Astrocyte (in vitro differentiated cells and primary cell): ENCODE results near the gene VAV1. TPM values are rescaled to one million over a fixed set of nuclear protein-coding genes. Genes with fewer than 3 reads are reported as not detected.
"Not testable (repeated sequence)": the region's sequence is repeated elsewhere in the genome, so short reads cannot be mapped to it uniquely, and the experiment has no call there.

Experiments used
- DNase-seq: peaks from one replicate; pipeline ENCODE4 v3.0.0-alpha.2; 2010; ENCODE audit warnings: low read depth
- FAIRE-seq: peaks from 2 replicates; lab custom pipeline; 2011; peaks lifted over from hg19 to GRCh38; lab: Jason Lieb, UNC
- H2AFZ ChIP-seq: 2 replicates; pipeline ENCODE4 v1.6.0; 2012; ENCODE audit warnings: low read depth, low read length, inconsistent platforms
- H3K27ac ChIP-seq: 2 replicates; pipeline ENCODE4 v1.5.1; 2011; ENCODE audit warnings: low read depth, low read length, inconsistent platforms
- H3K27me3 ChIP-seq: 2 replicates; pipeline ENCODE4 v1.6.0; 2011; ENCODE audit warnings: low read length, inconsistent platforms; ENCODE audit not compliant: insufficient read depth
- H3K36me3 ChIP-seq: 2 replicates; pipeline ENCODE4 v1.5.1; 2011; ENCODE audit warnings: low read length, inconsistent platforms; ENCODE audit not compliant: insufficient read depth
- H3K4me1 ChIP-seq: 2 replicates; pipeline ENCODE4 v1.5.1; 2011; ENCODE audit warnings: low read length, inconsistent platforms; ENCODE audit not compliant: insufficient read depth
- H3K4me2 ChIP-seq: 2 replicates; pipeline ENCODE4 v1.6.0; 2012; ENCODE audit warnings: low read length, inconsistent platforms
- H3K4me3 ChIP-seq: 2 replicates; pipeline ENCODE4 v1.5.1; 2011; ENCODE audit warnings: low read depth, mild to moderate bottlenecking, low read length, inconsistent platforms; ENCODE audit not compliant: insufficient read depth
- H3K79me2 ChIP-seq: 2 replicates; pipeline ENCODE4 v1.6.0; 2012; ENCODE audit warnings: mild to moderate bottlenecking, low read length, inconsistent platforms; ENCODE audit not compliant: insufficient read depth
- H3K9ac ChIP-seq: 2 replicates; pipeline ENCODE4 v1.6.0; 2012; ENCODE audit warnings: mild to moderate bottlenecking, low read length, inconsistent platforms
- H3K9me3 ChIP-seq: 2 replicates; pipeline ENCODE4 v1.5.1; 2012; ENCODE audit warnings: low read depth, mild to moderate bottlenecking, low read length, inconsistent platforms; ENCODE audit not compliant: insufficient read depth
- H4K20me1 ChIP-seq: 2 replicates; pipeline ENCODE4 v1.6.0; 2012; ENCODE audit warnings: low read length, inconsistent platforms; ENCODE audit not compliant: insufficient read depth
- H3K27ac Mint-ChIP-seq: one replicate; pipeline ENCODE4 v1.8.0; 2021; ENCODE audit warnings: mild to moderate bottlenecking, mixed read lengths; ENCODE audit not compliant: unreplicated experiment
- H3K27me3 Mint-ChIP-seq: one replicate; pipeline ENCODE4 v1.8.0; 2021; ENCODE audit warnings: low read depth, mixed read lengths; ENCODE audit not compliant: unreplicated experiment
- H3K36me3 Mint-ChIP-seq: one replicate; pipeline ENCODE4 v1.8.0; 2021; ENCODE audit warnings: low read depth, mixed read lengths; ENCODE audit not compliant: unreplicated experiment
- H3K4me1 Mint-ChIP-seq: one replicate; pipeline ENCODE4 v1.8.0; 2021; ENCODE audit warnings: low read depth, mixed read lengths; ENCODE audit not compliant: unreplicated experiment
- H3K4me3 Mint-ChIP-seq: one replicate; pipeline ENCODE4 v1.8.0; 2021; ENCODE audit warnings: mild to moderate bottlenecking, moderate library complexity, mixed read lengths; ENCODE audit not compliant: unreplicated experiment
- H3K9me3 Mint-ChIP-seq: one replicate; pipeline ENCODE4 v1.8.0; 2021; ENCODE audit warnings: mild to moderate bottlenecking, mixed read lengths; ENCODE audit not compliant: unreplicated experiment
- CTCF ChIP-seq: IDR thresholded peaks from 2 replicates; pipeline ENCODE4 v1.5.1; 2011; ENCODE audit warnings: low read depth, mild to moderate bottlenecking, inconsistent platforms, low read length, moderate library complexity; ENCODE audit not compliant: insufficient read depth
- EZH2 ChIP-seq: IDR thresholded peaks from 2 replicates; pipeline ENCODE4 v1.6.1; 2012; ENCODE audit warnings: mild to moderate bottlenecking, low read length, inconsistent platforms; ENCODE audit not compliant: insufficient read depth
- total RNA-seq: library from RNA; stranded (reverse); gene quantifications from 2 replicates; pipeline ENCODE4 v1.2.1, GENCODE V29; 2021

Gene VAV1
- total RNA-seq, 1 donor from 2014 or later: not detected

GRCh38 chr19:6828698-6829633 is 56.5 kb downstream of the VAV1 start:
- FAIRE-seq (no peak), DNase-seq (no peak)
- Histone ChIP-seq H3K4me3 (no peak overlapping the region), H3K4me2 (no peak overlapping the region), H4K20me1 (no peaks in the 10 kb centered on the region), H3K4me1 (no peaks in the 10 kb centered on the region), H3K36me3 (no peaks in the 10 kb centered on the region), H3K27ac (no peak overlapping the region), H2AFZ (no peak overlapping the region), H3K79me2 (no peaks in the 10 kb centered on the region), H3K27me3 (no peaks in the 10 kb centered on the region), H3K9me3 (peaks cover 5% of the 10 kb centered on the region), H3K9ac (no peak overlapping the region)
- Mint-ChIP-seq H3K36me3 (no peaks in the 10 kb centered on the region), H3K9me3 (peaks cover 27% of the 10 kb centered on the region), H3K27me3 (peaks cover 2% of the 10 kb centered on the region), H3K4me3 (no peak overlapping the region), H3K4me1 (no peaks in the 10 kb centered on the region), H3K27ac (no peak overlapping the region)
- TF ChIP-seq CTCF: no peak
- TF ChIP-seq EZH2: no peak

GRCh38 chr19:6829829-6830228 is 57.3 kb downstream of the VAV1 start:
- not testable (repeated sequence) for H3K4me1 ChIP-seq, H3K4me1 Mint-ChIP-seq, H3K27ac Mint-ChIP-seq, H3K9ac ChIP-seq, H3K27me3 ChIP-seq, H3K36me3 Mint-ChIP-seq, H3K4me3 Mint-ChIP-seq, H3K27ac ChIP-seq, FAIRE-seq, H3K27me3 Mint-ChIP-seq, H4K20me1 ChIP-seq, H3K79me2 ChIP-seq, H3K4me2 ChIP-seq, H2AFZ ChIP-seq, H3K9me3 ChIP-seq, DNase-seq, H3K36me3 ChIP-seq, H3K4me3 ChIP-seq
- peaks cover 22% of the 10 kb centered on the region for H3K9me3 Mint-ChIP-seq

- H3K27ac ChIP-seq, H4K20me1 ChIP-seq, H3K4me1 Mint-ChIP-seq, FAIRE-seq, H3K79me2 ChIP-seq, H3K9ac ChIP-seq, H3K4me3 Mint-ChIP-seq, H3K9me3 ChIP-seq, H3K27ac Mint-ChIP-seq, H3K36me3 ChIP-seq, H3K4me3 ChIP-seq, H3K4me1 ChIP-seq, H3K36me3 Mint-ChIP-seq, H3K27me3 Mint-ChIP-seq, DNase-seq, H2AFZ ChIP-seq, H3K27me3 ChIP-seq, H3K4me2 ChIP-seq: not testable (repeated sequence)
- H3K9me3 Mint-ChIP-seq: peaks cover 21% of the 10 kb centered on the region
These were observed 58.6 kb downstream of the VAV1 start for GRCh38 chr19:6831084-6831483.
